Activated naive CD4-positive, alpha-beta T cell treated with anti-CD3 and anti-CD28 coated beads, Interleukin-2, amount 10 ng/mL, durations not matched to agents 5 hours and 36 hours (primary cell): Measurements from ENCODE around the gene EVA1A. TPM values are rescaled to one million over a fixed set of nuclear protein-coding genes. Genes with fewer than 3 reads are reported as not detected.

Experiments
- total RNA-seq, 2 experiments: library from RNA; stranded (reverse); gene quantifications; one replicate each; pipeline ENCODE4 v1.2.3, GENCODE V29; 2021

EVA1A gene
- total RNA-seq = under 1 TPM in 1 of 2 experiments, not detected in 1; 0.36 TPM

GRCh38 chr2:75560768-75561565, at the start of gene EVA1A:
Gene EVA1A (minus strand): TSS chr2:75560939. CDS start chr2:75518140, 42,799 bp downstream.

Other genes with a start within 250 kb of the EVA1A start
- gene MRPL19, start 85.8 kb upstream of the EVA1A start, total RNA-seq = 10 to 100 TPM; 31.0 to 35.7 TPM
- gene GCFC2, start 150.0 kb upstream of the EVA1A start, total RNA-seq = 10 to 100 TPM; 21.5 to 27.0 TPM